Suppressor macrophage treated with lipopolysaccharide for 4 hours (primary cell): ENCODE measurements around the gene METTL14.

Source experiments
- DNase-seq: peaks from one replicate; pipeline ENCODE4 v3.0.0-alpha.2; 2020

METTL14 gene

DNA sequence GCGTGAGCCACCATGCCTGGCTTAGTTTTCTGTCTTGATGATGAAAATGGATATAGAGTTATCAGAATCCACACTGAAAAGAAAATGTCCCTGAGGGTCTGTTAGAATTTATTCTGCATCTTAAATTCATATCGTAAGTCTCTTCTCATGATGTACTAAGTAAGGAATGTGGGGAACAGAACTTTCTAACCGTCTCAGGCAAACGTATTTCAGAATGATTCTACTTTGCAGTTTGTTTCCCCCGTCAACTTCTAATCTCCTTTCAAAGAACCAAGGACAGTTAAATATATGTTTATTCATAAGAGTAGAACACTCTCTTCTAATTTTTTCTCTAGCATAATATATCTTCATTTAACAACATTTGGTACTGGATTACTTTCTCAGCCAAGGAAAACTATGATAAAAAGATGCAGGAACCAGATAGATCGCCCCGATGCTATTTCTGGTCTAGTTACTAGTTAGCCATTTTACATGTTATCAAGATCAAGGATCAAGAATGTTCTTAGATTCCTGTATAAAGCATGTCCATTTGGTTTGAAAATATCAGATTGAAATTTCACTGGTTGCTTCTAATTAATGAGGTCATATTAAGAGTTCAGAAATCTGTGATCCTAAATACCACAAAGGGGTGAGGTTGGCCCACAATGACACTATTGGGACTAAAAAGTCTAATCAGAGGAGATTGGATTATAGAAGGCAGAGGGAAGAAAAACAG, 49.5 kb downstream of the METTL14 start:
- DNase-seq = no peak

- no peak for DNase-seq
These were observed 51.7 kb downstream of the METTL14 start for GRCh38 chr4:118736900-118737299.

- DNase-seq = no peak
These were observed 52.9 kb downstream of the METTL14 start for GRCh38 chr4:118738090-118738489.

GRCh38 chr4:118739022-118739713, 54.0 kb downstream of the METTL14 start:
- DNase-seq = no peak

DNA sequence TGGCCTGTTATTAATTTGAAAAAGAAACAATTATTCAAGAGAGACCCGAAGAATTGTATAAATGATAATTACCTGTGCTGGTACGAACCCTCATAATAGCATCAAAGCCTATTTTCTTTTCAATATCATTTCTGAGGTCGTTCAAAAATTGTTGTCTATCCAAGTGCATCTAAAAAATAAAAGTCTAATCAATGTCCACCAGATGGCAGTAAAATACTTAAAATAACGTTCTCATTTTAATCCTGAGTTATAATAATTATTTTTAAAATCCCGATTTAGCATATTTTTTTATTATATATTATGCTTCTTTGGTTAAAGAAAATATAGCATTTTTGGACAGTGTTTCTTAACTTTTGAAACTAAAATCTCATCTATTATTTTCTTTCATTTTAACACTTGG, 55.7 kb downstream of the METTL14 start:
- peak; percentile 47 for DNase-seq

- DNase-seq = no peak
These were observed 56.2 kb downstream of the METTL14 start for GRCh38 chr4:118741301-118741855.

DNA sequence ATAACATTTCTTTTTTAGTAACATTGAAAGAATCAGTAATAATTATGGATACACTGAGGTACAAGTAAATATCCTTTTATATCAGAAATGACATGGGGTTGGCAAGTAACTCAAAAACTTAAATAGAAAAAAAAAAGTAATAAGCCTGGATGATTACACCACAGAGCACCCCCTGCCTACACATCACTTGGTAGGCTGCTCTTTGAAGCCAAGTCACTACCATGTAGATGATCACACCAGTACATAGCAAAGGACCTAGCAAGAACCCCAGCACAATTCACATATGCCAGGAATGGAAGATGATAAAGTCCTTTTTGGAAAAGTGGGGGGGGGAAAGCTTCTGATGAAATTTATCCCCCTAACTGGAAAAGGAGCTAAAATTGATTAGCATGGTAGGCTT, 56.9 kb downstream of the METTL14 start:
- DNase-seq = no peak

DNA sequence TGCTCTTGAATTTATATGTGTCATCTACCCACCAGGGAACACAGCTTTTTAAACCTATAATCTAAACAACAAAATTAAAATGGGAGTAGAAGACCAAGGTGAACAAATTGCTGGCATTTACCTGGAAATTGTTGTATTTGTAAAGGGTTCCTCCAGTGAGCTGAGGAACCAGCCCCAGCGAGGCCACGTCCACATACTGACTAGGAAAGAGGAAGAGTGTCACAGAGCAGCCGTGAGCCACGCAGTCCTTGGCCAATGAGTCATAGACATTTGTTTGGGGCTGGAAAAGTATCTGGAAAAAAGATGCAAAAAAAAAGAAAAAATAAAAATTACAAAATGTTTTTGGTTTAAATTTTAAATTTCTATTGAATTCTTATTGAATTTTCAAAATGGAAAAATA, 58.7 kb downstream of the METTL14 start:
- DNase-seq = peak; percentile 59

- peak; percentile 12 for DNase-seq
These were observed 60.2 kb downstream of the METTL14 start for GRCh38 chr4:118745357-118745756.

GRCh38 chr4:118746251-118746919, 61.2 kb downstream of the METTL14 start:
- no peak for DNase-seq

DNA sequence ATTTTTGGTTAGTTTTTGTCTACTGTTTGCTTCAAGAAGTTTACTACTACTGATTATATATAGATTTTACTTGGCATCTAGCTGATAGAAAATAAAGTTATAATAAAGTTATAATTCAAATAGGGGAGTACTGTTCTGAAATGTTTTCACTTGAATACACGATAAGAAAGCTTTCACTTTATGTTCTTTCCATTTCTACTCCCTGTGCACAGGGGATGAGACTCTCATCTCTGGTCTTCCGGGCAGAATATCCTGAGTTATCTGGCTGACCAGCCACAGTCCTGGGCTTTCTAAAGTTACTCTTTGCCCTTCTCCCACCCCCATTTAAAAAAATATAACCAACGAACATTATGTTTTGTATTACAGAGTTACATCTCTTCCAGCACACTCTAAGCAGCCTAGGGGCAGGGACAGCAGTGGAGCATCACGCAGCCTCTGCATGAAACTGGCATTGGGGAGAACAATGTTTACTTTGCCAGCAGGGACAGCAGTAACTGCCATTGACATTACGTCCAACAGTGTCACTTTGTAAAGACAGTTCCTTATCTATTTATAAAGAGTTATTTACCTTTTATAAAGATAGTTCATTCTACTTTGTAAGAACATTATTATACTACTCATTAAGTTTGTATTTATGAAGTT, 64.3 kb downstream of the METTL14 start:
- no peak for DNase-seq

DNA sequence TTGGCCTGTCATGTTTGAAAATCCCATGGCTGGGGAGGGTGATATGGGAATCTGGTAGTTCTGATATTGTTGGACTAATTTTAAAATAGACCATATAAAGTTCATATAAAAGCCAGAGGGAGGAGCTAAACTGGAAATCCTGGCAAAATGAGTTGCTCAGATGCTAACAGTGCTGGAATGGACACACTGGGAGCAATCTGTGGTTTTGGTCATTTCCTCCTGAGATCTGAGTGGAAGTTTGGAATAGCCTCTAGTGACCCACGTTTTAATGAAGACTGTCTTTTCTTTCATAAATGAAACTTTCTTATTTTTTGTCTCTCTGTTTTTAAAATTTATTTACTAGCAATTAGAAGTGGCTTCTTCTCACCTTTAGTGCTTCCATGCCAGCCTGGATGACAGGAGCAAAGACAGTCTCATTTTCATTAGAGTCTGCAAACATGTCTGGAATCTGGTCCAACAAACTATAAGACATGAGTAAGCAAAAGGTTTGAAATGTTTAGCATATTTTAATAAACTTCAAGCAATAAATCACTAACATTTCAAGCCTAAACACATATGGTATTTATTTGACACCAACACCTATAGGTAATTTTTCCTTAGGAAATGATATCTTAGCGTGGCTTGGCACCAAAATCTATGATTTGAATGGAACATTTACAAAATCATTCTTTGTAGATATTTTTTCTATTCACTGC, 66.6 kb downstream of the METTL14 start:
- no peak for DNase-seq

GRCh38 chr4:118752551-118752950, 67.4 kb downstream of the METTL14 start:
- DNase-seq = no peak

GRCh38 chr4:118753096-118753495, 67.9 kb downstream of the METTL14 start:
- DNase-seq = no peak

- DNase-seq = no peak
These were observed 68.5 kb downstream of the METTL14 start for GRCh38 chr4:118753685-118754084.

GRCh38 chr4:118754890-118755289, 69.7 kb downstream of the METTL14 start:
- no peak for DNase-seq

DNA sequence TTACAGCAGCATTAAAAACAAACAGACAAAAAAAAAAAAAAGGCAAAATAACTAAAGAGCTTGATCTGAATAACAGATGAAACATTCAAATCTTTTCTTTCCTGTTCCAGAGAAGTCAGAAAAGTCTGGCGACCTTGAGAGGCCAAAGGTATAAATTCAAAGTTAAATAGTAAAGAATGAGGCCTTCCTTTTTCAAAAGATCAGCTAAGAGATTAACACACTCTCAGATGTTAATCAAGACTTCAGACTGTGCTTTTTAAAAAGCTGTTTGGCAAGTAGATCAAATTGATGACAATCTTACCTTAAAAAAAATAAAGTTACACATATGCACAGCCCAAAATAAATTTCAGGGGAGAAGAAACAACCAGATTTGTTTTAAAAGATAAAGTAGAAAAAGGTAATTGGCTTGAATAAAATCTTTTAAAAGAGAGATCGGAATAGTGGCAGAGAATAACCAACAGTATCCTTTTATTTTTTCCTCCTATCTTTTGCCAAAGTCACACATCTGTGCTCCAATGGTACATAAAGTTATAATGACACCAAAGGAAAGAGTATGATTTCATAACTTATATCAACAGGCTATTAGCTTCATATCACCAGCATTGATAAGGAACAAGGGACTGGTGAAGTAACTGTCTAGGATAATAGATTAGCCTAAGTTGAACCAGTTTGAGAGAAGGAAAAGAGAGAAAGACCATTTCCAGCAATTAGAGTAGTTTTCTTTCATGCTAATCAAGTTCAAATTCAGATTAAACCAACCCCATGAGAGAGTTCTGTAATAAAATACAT, 70.4 kb downstream of the METTL14 start:
- no peak for DNase-seq

GRCh38 chr4:118756429-118756828, 71.2 kb downstream of the METTL14 start:
- DNase-seq = no peak

DNA sequence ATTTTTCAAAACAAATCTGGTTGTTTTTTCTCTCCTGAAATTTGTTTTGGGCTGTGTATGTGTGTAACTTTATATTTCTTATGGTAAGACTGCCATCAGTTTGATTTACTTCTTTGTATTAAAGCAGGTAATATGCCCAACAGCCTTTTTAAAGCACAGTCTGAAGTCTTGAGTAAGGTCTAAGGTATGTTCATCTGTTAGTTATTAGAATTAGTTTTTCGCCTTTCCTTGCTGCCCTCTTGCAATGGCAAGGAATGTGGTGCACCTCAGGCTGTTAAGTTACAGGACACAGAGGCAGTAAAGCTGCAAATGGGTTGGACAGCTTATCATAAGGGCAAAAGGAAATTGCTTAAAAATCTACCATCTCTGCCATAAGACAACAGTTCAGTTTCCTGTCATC, 71.8 kb downstream of the METTL14 start:
- no peak for DNase-seq

GRCh38 chr4:118757761-118758251, 72.6 kb downstream of the METTL14 start:
- no peak for DNase-seq

DNA sequence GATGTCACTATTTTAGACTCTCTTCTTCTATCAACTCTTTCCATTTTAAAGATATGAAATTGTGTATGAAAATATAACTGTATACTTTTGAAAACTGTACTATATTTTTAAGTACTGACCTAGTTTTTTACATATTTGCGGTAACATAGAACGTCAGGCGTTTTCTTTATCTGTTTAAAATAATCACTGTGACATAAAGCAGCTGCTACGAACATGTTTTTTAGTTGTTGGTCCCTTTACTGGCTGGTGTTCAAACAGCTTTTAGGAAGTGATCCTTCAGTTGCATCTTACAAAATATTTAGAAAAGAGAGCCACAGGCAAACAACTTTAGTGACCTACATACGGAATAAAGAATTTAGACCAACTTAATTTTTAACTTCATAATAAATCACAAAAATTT, 73.1 kb downstream of the METTL14 start:
- DNase-seq = no peak

GRCh38 chr4:118759481-118759880, 74.3 kb downstream of the METTL14 start:
- DNase-seq = no peak
